Osteocyte (in vitro differentiated cells): Measurements from ENCODE around the gene ZNF839. TPM values are rescaled to one million over a fixed set of nuclear protein-coding genes. Genes with fewer than 3 reads are reported as not detected.

ENCODE experiments used
- DNase-seq: peaks from one replicate; pipeline ENCODE4 v3.0.0; 2021; ENCODE audit warnings: mixed read lengths; ENCODE audit not compliant: unreplicated experiment; ENCODE audit errors: extremely low spot score
- H3K27ac Mint-ChIP-seq: one replicate; pipeline ENCODE4 v1.8.0; 2021; ENCODE audit warnings: mild to moderate bottlenecking, mixed read lengths; ENCODE audit not compliant: unreplicated experiment
- H3K27me3 Mint-ChIP-seq: one replicate; pipeline ENCODE4 v1.8.0; 2021; ENCODE audit warnings: mixed read lengths; ENCODE audit not compliant: unreplicated experiment
- H3K36me3 Mint-ChIP-seq: one replicate; pipeline ENCODE4 v1.8.0; 2021; ENCODE audit warnings: mixed read lengths; ENCODE audit not compliant: unreplicated experiment
- H3K4me1 Mint-ChIP-seq: one replicate; pipeline ENCODE4 v1.8.0; 2021; ENCODE audit warnings: mixed read lengths; ENCODE audit not compliant: unreplicated experiment
- H3K4me3 Mint-ChIP-seq: one replicate; pipeline ENCODE4 v1.8.0; 2021; ENCODE audit warnings: mild to moderate bottlenecking, moderate library complexity, mixed read lengths; ENCODE audit not compliant: unreplicated experiment
- H3K9me3 Mint-ChIP-seq: one replicate; pipeline ENCODE4 v1.8.0; 2021; ENCODE audit warnings: mixed read lengths; ENCODE audit not compliant: unreplicated experiment
- total RNA-seq: library from RNA; stranded (reverse); gene quantifications from 2 replicates; pipeline ENCODE4 v1.2.1, GENCODE V29; 2021
- TF ChIP-seq, protein P1 (sequence below): fragments of 200-600 bp; sonication (generic); IDR thresholded peaks from 2 replicates; pipeline ENCODE4 v1.5.0; 2021; ENCODE audit warnings: antibody characterized with exemption, mild to moderate bottlenecking, moderate library complexity

The ZNF839 gene
- total RNA-seq, 1 donor from 2014 or later, result 10.1 TPM

DNA sequence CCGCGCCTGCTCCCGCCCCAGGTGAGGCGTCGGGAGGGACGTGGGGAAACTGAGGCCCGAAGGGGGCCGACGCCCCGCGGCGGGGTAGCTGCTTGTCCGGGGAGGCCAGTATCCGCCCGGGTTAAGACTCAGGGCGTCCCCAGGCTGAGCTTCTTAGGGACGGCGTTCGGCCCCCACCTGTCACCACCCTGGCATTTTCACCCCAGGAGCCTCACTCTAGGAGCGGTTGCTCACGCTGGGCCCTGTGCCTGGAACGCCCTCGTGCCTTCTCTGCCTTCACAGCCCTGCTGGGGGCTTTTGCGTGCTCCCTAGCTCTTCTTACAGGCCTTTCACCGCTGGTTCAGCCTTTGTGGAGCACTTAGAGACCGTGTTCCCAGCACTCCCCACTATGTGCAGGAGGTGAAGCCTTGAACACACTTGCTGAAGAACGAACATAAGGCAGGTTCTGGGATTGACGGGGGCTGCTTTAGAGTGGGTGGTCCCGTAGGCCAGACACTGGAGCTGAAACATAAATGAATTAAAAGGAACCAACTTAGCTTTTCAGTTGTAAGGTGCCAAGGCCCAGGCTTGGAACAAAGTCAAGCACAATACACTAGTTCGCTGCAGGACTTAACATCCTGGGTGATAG, 601 bp downstream of the ZNF839 start:
- H3K4me1 Mint-ChIP-seq, result peaks cover 46% of the 10 kb centered on the region
- no peak for DNase-seq

DNA sequence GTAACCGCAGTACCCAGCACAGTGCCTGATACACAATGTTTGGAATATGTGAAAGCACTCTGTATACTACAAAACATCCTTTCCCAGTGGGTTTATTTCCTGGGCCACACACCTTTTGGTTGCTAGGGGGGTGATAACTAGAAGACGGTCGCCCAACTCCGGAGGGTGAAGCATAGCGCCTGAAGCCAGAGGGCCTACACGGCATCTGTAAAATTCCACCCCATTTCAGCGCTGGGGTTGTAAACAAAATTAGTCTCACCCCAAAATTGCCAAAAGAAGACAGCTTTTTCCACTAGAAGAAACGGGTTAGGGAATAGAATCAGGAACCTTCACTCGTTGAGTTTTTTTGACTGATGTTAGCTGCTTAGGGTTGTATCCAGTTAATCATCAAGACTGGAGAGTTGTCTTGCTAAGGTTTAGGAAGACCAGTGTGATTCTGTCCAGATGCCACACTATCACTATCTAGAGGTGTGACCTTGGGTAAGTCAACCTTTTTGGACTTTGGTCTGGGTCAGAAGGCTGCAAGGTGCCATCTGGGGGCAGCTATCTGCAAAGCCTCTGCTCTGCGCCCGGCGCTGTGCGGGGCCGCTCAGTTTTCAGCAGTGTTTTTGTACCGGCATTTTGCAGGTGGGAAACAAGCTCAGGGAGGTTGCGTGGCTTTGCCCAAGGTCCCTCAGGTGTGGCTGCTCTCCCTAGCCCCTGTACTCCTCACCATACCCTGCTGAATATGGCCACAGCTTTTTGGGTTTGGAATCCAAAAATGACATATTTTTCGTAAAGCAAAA, 1.3 kb downstream of the ZNF839 start:
- no peak for DNase-seq
- H3K4me3 Mint-ChIP-seq, result peak overlapping the region; percentile 83
- no peaks in the 10 kb centered on the region for H3K36me3 Mint-ChIP-seq
- no peaks in the 10 kb centered on the region for H3K9me3 Mint-ChIP-seq
- peak overlapping the region; percentile 85 for H3K27ac Mint-ChIP-seq
- H3K4me1 Mint-ChIP-seq, result peaks cover 45% of the 10 kb centered on the region
- TF ChIP-seq, protein P1, sequence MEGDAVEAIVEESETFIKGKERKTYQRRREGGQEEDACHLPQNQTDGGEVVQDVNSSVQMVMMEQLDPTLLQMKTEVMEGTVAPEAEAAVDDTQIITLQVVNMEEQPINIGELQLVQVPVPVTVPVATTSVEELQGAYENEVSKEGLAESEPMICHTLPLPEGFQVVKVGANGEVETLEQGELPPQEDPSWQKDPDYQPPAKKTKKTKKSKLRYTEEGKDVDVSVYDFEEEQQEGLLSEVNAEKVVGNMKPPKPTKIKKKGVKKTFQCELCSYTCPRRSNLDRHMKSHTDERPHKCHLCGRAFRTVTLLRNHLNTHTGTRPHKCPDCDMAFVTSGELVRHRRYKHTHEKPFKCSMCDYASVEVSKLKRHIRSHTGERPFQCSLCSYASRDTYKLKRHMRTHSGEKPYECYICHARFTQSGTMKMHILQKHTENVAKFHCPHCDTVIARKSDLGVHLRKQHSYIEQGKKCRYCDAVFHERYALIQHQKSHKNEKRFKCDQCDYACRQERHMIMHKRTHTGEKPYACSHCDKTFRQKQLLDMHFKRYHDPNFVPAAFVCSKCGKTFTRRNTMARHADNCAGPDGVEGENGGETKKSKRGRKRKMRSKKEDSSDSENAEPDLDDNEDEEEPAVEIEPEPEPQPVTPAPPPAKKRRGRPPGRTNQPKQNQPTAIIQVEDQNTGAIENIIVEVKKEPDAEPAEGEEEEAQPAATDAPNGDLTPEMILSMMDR, result no peak
- no peaks in the 10 kb centered on the region for H3K27me3 Mint-ChIP-seq

More for the DNA sequence above, 601 bp downstream of the ZNF839 start:
- H3K27me3 Mint-ChIP-seq, result no peaks in the 10 kb centered on the region
- peak overlapping the region; percentile 83 for H3K4me3 Mint-ChIP-seq
- TF ChIP-seq, protein P1, result no peak
- no peaks in the 10 kb centered on the region for H3K36me3 Mint-ChIP-seq
- H3K9me3 Mint-ChIP-seq, result no peaks in the 10 kb centered on the region
- peak overlapping the region; percentile 85 for H3K27ac Mint-ChIP-seq

DNA sequence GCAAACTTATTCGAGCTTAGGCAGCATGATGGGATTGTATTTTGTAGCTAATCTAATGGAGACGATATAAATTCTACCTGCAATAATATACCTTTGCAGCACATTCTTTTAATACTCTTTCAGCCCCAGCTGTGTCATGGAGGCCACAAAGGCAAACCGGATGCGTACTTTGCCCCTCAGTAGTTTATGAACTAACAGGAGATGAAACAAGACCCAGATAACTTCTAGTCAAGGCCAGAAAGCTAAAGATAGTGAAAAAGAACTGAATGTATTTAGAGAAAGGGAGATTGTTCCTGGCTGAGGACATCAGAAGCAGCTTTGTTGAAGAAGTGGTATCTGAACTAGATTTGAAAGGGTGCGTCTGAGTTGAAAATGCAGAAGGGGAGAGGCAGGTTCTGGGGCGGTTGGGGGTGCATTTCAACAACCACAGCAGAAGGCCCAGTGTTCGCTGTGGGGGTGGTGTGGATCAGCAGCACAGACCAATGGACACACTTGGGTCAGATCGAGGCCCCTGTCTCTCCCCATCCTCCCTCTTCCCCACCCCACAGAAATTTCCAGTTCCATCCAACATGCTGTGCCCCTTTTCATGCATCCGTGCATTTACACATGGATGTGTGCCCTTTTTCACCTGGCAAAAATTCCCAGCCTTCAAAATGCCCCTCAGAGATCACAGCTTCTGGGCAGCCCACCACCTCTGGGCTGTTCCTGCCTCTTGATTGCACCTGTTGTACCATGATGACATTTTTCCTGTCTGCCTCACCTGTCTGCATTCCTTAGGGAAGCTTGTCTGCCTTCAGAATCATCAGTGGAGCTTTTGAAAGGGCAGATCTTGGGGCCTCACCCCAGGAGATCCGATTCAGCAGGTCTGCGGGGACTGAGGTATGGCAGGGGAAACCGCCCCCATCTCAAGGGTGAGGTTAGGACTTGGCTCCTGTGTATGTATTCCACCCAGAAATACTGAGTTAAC, 2.2 kb downstream of the ZNF839 start:
- DNase-seq, result no peak
- no peaks in the 10 kb centered on the region for H3K27me3 Mint-ChIP-seq
- no peak overlapping the region for H3K4me3 Mint-ChIP-seq
- H3K4me1 Mint-ChIP-seq, result peaks cover 40% of the 10 kb centered on the region
- peaks cover 4% of the 10 kb centered on the region for H3K36me3 Mint-ChIP-seq
- H3K27ac Mint-ChIP-seq, result no peak overlapping the region
- TF ChIP-seq, protein P1, result no peak
- no peaks in the 10 kb centered on the region for H3K9me3 Mint-ChIP-seq

DNA sequence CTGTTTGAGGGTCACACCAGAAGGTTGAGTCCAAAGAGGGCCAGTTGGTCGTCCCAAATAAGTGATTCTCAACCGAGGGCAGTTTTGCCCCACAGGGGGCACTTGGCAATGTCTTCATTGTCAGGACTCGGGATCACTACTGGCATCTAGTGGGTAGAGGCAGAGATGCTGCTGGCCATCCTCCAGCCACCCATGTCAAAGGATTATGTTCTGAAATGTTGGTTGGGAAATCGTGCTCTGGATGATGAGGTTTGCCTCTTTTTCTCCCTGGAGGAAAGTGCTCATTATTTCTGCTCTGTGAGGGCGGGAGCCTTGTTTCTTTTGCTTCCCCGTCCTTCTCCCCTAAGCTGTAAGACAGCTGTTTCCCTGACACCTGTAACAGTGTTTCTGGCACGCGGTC, 3.6 kb downstream of the ZNF839 start:
- TF ChIP-seq, protein P1, result peak; percentile 78
- peak overlapping the region; percentile 72 for H3K27ac Mint-ChIP-seq
- peaks cover 4% of the 10 kb centered on the region for H3K36me3 Mint-ChIP-seq
- H3K27me3 Mint-ChIP-seq, result no peaks in the 10 kb centered on the region
- H3K9me3 Mint-ChIP-seq, result no peaks in the 10 kb centered on the region
- DNase-seq, result peak; percentile 90
- peaks cover 29% of the 10 kb centered on the region for H3K4me1 Mint-ChIP-seq
- peak overlapping the region; percentile 35 for H3K4me3 Mint-ChIP-seq
